Endothelial cell of umbilical vein (primary cell): ENCODE results near the gene LSM14B.

Experiments
- CTCF ChIP-seq, 2 donors: IDR thresholded peaks; 1 replicate in 1 of 2; 2 replicates in 1 of 2; pipeline ENCODE4 v1.5.1; 2011; ENCODE audit warnings: low read length in 2 of 2, mild to moderate bottlenecking in 2 of 2, moderate library complexity in 2 of 2, control low read depth in 1 of 2, inconsistent platforms in 1 of 2, low read depth in 1 of 2; ENCODE audit not compliant: insufficient read depth in 1 of 2; ENCODE audit errors: extremely low read depth in 1 of 2
- EZH2 ChIP-seq: IDR thresholded peaks from 2 replicates; pipeline ENCODE4 v1.6.1; 2012; ENCODE audit warnings: borderline replicate concordance, low read depth, mild to moderate bottlenecking, moderate library complexity, low read length, inconsistent platforms; ENCODE audit not compliant: severe bottlenecking
- FOS ChIP-seq: IDR thresholded peaks from 2 replicates; pipeline ENCODE4 v1.6.1; 2011; ENCODE audit warnings: mild to moderate bottlenecking, low read length, moderate library complexity, borderline replicate concordance; ENCODE audit not compliant: insufficient read depth
- JUN ChIP-seq: IDR thresholded peaks from 2 replicates; pipeline ENCODE4 v1.6.1; 2011; ENCODE audit warnings: borderline replicate concordance, low read depth; ENCODE audit not compliant: insufficient read length, insufficient read depth
- MYC ChIP-seq: IDR thresholded peaks from one replicate; pipeline ENCODE4 v1.6.1; 2011; ENCODE audit warnings: mild to moderate bottlenecking, low read depth, low read length
- POLR2A ChIP-seq: IDR thresholded peaks from 2 replicates; pipeline ENCODE4 v1.6.1; 2012; ENCODE audit warnings: low read depth, mild to moderate bottlenecking, control low read depth, low read length
- POLR2AphosphoS5 ChIP-seq: IDR thresholded peaks from 2 replicates; pipeline ENCODE4 v1.6.1; 2012; ENCODE audit warnings: low read depth, mild to moderate bottlenecking, control low read depth, low read length, moderate library complexity; ENCODE audit not compliant: insufficient read depth

- TF ChIP-seq CTCF (IDR thresholded peaks at IDR 0.05; ENCODE audit: extremely low read depth in 1 of 2, insufficient read depth in 1 of 2, low read depth in 1 of 2, low read length in 2 of 2) (no peak), POLR2A (no peak), POLR2AphosphoS5 (no peak), JUN (no peak), EZH2 (no peak), FOS (no peak), MYC (no peak)
Observed at GRCh38 chr20:62080249-62080990, 41.9 kb upstream of the LSM14B start.
